Ishikawa (cell line): ENCODE data around the gene MAPK8IP1.

Source experiments
- CEBPB ChIP-seq: IDR thresholded peaks from 2 replicates; pipeline ENCODE4 v1.6.1; 2012
- CREB1 ChIP-seq: IDR thresholded peaks from 2 replicates; pipeline ENCODE4 v1.6.1; 2012; ENCODE audit warnings: low read depth
- EGR1 ChIP-seq: IDR thresholded peaks from 2 replicates; pipeline ENCODE4 v1.6.1; 2012
- EP300 ChIP-seq: IDR thresholded peaks from 2 replicates; pipeline ENCODE4 v1.6.1; 2012; ENCODE audit warnings: borderline replicate concordance
- FOXM1 ChIP-seq: IDR thresholded peaks from 2 replicates; pipeline ENCODE4 v1.6.1; 2012; ENCODE audit warnings: low read depth, borderline replicate concordance
- MAX ChIP-seq: IDR thresholded peaks from 2 replicates; pipeline ENCODE4 v1.6.1; 2012
- NFIC ChIP-seq: IDR thresholded peaks from 2 replicates; pipeline ENCODE4 v1.6.1; 2012
- RAD21 ChIP-seq: IDR thresholded peaks from 2 replicates; pipeline ENCODE4 v1.6.1; 2012; ENCODE audit warnings: low read depth
- TAF1 ChIP-seq: IDR thresholded peaks from 2 replicates; pipeline ENCODE4 v1.6.1; 2012; ENCODE audit warnings: low read depth, mild to moderate bottlenecking
- TEAD4 ChIP-seq: IDR thresholded peaks from 2 replicates; pipeline ENCODE4 v1.6.1; 2012
- YY1 ChIP-seq: IDR thresholded peaks from 2 replicates; pipeline ENCODE4 v1.6.1; 2012; ENCODE audit warnings: low read depth
- ZBTB7A ChIP-seq: IDR thresholded peaks from 2 replicates; pipeline ENCODE4 v1.6.1; 2012; ENCODE audit warnings: low read depth
- TF ChIP-seq, protein P1 (sequence below): IDR thresholded peaks from 2 replicates; pipeline ENCODE4 v1.6.1; 2012; ENCODE audit warnings: low read depth, mild to moderate bottlenecking

GRCh38 chr11:45853332-45854219 lies 31.9 kb upstream of the MAPK8IP1 start:
- no peak for TF ChIP-seq EP300
- TF ChIP-seq CEBPB = no peak
- no peak for TF ChIP-seq EGR1
- TF ChIP-seq TEAD4 = no peak
- TF ChIP-seq MAX = no peak
- TF ChIP-seq RAD21 = no peak
- TF ChIP-seq YY1 = no peak
- TF ChIP-seq CREB1 = no peak
- TF ChIP-seq, protein P1, sequence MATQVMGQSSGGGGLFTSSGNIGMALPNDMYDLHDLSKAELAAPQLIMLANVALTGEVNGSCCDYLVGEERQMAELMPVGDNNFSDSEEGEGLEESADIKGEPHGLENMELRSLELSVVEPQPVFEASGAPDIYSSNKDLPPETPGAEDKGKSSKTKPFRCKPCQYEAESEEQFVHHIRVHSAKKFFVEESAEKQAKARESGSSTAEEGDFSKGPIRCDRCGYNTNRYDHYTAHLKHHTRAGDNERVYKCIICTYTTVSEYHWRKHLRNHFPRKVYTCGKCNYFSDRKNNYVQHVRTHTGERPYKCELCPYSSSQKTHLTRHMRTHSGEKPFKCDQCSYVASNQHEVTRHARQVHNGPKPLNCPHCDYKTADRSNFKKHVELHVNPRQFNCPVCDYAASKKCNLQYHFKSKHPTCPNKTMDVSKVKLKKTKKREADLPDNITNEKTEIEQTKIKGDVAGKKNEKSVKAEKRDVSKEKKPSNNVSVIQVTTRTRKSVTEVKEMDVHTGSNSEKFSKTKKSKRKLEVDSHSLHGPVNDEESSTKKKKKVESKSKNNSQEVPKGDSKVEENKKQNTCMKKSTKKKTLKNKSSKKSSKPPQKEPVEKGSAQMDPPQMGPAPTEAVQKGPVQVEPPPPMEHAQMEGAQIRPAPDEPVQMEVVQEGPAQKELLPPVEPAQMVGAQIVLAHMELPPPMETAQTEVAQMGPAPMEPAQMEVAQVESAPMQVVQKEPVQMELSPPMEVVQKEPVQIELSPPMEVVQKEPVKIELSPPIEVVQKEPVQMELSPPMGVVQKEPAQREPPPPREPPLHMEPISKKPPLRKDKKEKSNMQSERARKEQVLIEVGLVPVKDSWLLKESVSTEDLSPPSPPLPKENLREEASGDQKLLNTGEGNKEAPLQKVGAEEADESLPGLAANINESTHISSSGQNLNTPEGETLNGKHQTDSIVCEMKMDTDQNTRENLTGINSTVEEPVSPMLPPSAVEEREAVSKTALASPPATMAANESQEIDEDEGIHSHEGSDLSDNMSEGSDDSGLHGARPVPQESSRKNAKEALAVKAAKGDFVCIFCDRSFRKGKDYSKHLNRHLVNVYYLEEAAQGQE = no peak
- no peak for TF ChIP-seq ZBTB7A
- no peak for TF ChIP-seq NFIC
- TF ChIP-seq FOXM1 = no peak
- TF ChIP-seq TAF1 = no peak
